Duodenal mucosa (tissue), 2 donors: Measurements from ENCODE around the gene SLC25A23.
"Not testable (repeated sequence)": the region's sequence is repeated elsewhere in the genome, so short reads cannot be mapped to it uniquely, and the experiment has no call there.

Experiments used
- H3K27ac ChIP-seq: one replicate; pipeline ENCODE4 v1.7.0; 2013; ENCODE audit warnings: low read depth, low read length
- H3K27me3 ChIP-seq, 2 donors: one replicate each; pipeline ENCODE4 v1.7.0; 2013; ENCODE audit warnings: low read length in 2 of 2, control low read depth in 1 of 2; ENCODE audit not compliant: insufficient read depth in 2 of 2, control insufficient read depth in 1 of 2
- H3K36me3 ChIP-seq, 2 donors: one replicate each; pipeline ENCODE4 v1.7.0; 2013; ENCODE audit warnings: low read length in 2 of 2, control low read depth in 1 of 2; ENCODE audit not compliant: insufficient read depth in 2 of 2, control insufficient read depth in 1 of 2
- H3K4me1 ChIP-seq, 2 donors: one replicate each; pipeline ENCODE4 v1.7.0; 2013; ENCODE audit warnings: low read length in 2 of 2, control low read depth in 1 of 2; ENCODE audit not compliant: insufficient read depth in 2 of 2, control insufficient read depth in 1 of 2
- H3K4me3 ChIP-seq, 2 donors: one replicate each; pipeline ENCODE4 v1.7.0; 2013; ENCODE audit warnings: low read length in 2 of 2, low read depth in 1 of 2
- H3K9ac ChIP-seq, 2 donors: one replicate each; pipeline ENCODE4 v1.7.0; 2013; ENCODE audit warnings: low read length in 2 of 2, low read depth in 1 of 2
- H3K9me3 ChIP-seq, 2 donors: one replicate each; pipeline ENCODE4 v1.7.0; 2013; ENCODE audit warnings: low read length in 2 of 2, control low read depth in 1 of 2; ENCODE audit not compliant: control insufficient read depth in 1 of 2

SLC25A23 gene

DNA sequence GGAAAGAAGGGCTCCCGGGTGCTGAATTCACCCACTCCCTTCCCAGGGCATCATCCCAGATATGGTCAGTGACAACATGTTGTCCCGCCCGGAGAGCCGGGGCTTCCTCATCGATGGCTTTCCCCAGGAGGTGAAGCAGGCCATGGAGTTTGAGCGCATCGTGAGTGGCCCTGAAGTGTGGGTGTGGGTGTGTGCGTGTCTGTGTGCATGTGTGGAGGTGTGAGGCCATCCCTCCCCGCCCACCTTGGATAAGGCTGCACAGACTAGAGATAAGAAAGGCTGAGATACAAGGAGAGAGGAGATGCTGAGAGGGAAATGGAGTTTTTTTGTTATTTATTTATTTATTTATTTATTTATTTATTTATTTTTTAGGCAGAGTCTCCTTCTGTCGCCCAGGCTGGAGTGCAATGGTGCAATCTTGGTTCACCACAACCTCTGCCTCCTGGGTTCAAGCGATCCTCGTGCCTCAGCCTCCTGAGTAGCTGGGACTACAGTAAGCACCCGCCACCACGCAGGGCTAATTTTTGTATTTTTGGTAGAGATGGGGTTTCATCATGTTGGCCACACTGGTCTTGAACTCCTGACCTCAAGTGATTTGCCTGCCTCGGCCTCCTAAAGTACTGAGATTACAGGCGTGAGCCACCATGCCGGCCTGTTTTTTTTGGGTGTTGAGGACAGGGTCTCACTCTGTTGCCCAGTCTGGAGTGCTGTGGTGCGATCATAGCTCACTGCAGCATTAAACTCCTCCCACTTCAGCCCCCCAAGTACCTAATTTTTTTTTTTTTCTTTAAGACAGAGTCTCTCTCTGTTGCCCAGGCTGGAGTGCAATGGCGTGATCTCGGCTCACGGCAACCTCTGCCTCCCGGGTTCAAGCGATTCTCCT lies 59.3 kb downstream of the SLC25A23 start:
- not testable (repeated sequence) for H3K27ac ChIP-seq, H3K9ac ChIP-seq, H3K9me3 ChIP-seq, H3K4me1 ChIP-seq, H3K36me3 ChIP-seq, H3K27me3 ChIP-seq, H3K4me3 ChIP-seq

GRCh38 chr19:6396305-6396704 lies 63.3 kb downstream of the SLC25A23 start:
- peaks cover 10 to 13% of the 10 kb centered on the region in 2 donors for H3K4me1 ChIP-seq
- no peak overlapping the region for H3K27ac ChIP-seq
- H3K36me3 ChIP-seq = no peaks in the 10 kb centered on the region
- H3K4me3 ChIP-seq = no peak overlapping the region
- no peaks in the 10 kb centered on the region for H3K27me3 ChIP-seq
- no peaks in the 10 kb centered on the region for H3K9me3 ChIP-seq
- H3K9ac ChIP-seq = no peak overlapping the region

- no peaks in the 10 kb centered on the region for H3K27me3 ChIP-seq
- peaks cover 0 to 6% of the 10 kb centered on the region in 2 donors for H3K36me3 ChIP-seq
- H3K4me1 ChIP-seq = peaks cover 10 to 13% of the 10 kb centered on the region in 2 donors
- H3K4me3 ChIP-seq = no peak overlapping the region
- H3K9ac ChIP-seq = no peak overlapping the region
- H3K27ac ChIP-seq = no peak overlapping the region
- H3K9me3 ChIP-seq = no peaks in the 10 kb centered on the region
Observed at GRCh38 chr19:6394831-6395230, 64.8 kb downstream of the SLC25A23 start.

- no peaks in the 10 kb centered on the region for H3K27me3 ChIP-seq
Observed at GRCh38 chr19:6393983-6394412, 65.6 kb downstream of the SLC25A23 start.

GRCh38 chr19:6393074-6393982 lies 66.3 kb downstream of the SLC25A23 start, which contains the start of gene GTF2F1:
Gene GTF2F1 (minus strand): TSS chr19:6393164. CDS start chr19:6392995, 169 bp downstream.
- Histone ChIP-seq H3K27me3 (no peaks in the 10 kb centered on the region), H3K9me3 (no peaks in the 10 kb centered on the region), H3K9ac (peak within 1 kb of the TSS; percentile 90 to 97), H3K36me3 (peaks cover 0 to 19% of the 10 kb centered on the region in 2 donors), H3K27ac (peak within 1 kb of the TSS; percentile 94), H3K4me1 (peaks cover 10 to 13% of the 10 kb centered on the region in 2 donors), H3K4me3 (peak within 1 kb of the TSS; percentile 85 to 99)

More at GRCh38 chr19:6393983-6394412, 65.6 kb downstream of the SLC25A23 start:
- H3K9ac ChIP-seq = peak overlapping the region; percentile 90 to 97
- peaks cover 0 to 13% of the 10 kb centered on the region in 2 donors for H3K36me3 ChIP-seq
- H3K9me3 ChIP-seq = no peaks in the 10 kb centered on the region
- H3K4me1 ChIP-seq = peaks cover 10 to 13% of the 10 kb centered on the region in 2 donors
- H3K4me3 ChIP-seq = peak overlapping the region; percentile 85 to 99
- peak overlapping the region; percentile 94 for H3K27ac ChIP-seq

DNA sequence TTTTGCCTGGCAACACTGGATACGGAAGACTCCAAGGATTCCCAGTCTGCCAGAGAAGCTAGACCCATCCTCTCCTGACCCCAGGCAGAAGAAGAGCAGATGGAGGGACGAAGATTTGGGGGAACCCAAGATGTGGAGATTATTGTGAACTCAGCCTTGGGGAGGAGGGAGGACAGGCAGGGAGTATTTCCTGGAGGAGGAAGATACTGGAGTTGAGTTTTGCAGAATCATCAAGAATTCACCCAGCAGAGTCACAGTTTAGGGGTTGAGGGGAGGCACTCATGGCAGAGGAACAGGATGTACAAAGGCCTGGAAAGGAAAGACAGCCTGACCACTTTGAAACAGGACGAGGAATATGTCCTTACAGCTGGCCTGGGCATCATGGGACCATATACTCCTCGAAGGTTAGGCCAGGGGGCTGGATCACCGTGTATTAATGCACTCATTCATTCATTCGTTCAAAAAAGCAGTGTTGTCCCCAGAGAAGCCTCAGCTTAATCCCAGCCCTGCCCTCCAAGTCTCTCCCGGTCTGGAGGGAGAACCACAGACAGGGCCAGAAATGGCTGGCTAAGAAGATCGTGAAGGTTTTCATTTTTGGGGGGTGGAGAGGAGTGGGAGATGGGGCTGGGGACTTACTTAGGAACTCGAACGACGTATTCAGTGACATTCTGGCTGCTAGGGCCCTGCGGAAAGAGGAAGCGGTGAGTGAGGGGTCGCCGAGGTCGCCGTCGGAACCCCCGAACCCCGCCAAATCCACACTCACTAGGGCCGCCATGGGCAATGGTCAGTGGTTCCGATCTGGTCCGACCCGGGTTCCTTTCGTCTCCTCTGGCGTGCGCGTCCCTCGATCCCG lies 67.1 kb downstream of the SLC25A23 start:
- Histone ChIP-seq H3K4me3 (peak overlapping the region; percentile 85 to 99), H3K36me3 (peaks cover 0 to 28% of the 10 kb centered on the region in 2 donors), H3K9me3 (no peaks in the 10 kb centered on the region), H3K9ac (peak overlapping the region; percentile 90 to 97), H3K27ac (peak overlapping the region; percentile 94), H3K27me3 (no peaks in the 10 kb centered on the region), H3K4me1 (peaks cover 10 to 13% of the 10 kb centered on the region in 2 donors)
